Right cardiac atrium (tissue), 5 donors: ENCODE data around the gene CRABP2. TPM values are rescaled to one million over a fixed set of nuclear protein-coding genes. Genes with fewer than 3 reads are reported as not detected.

Experiments used
- ATAC-seq, 2 donors: fragments of 200-7000 bp; cut with Tn5 transposase; one replicate each; pipeline versions ENCODE4 v1.8.0 to v1.9.1; 2020; ENCODE audit warnings: moderate library complexity in 2 of 2, mild to moderate bottlenecking in 1 of 2
- DNase-seq, 3 donors: peaks; one replicate each; pipeline ENCODE4 v3.0.0-alpha.2; 2020
- H3K27ac ChIP-seq: one replicate; pipeline ENCODE4 v1.5.1; 2013; ENCODE audit warnings: mild to moderate bottlenecking, low read length, control low read depth, moderate library complexity
- H3K27me3 ChIP-seq: one replicate; pipeline ENCODE4 v1.6.1; 2013; ENCODE audit not compliant: control insufficient read depth, insufficient read depth
- H3K4me1 ChIP-seq: one replicate; pipeline ENCODE4 v1.6.1; 2013; ENCODE audit warnings: low read length; ENCODE audit not compliant: control insufficient read depth, insufficient read depth
- H3K4me3 ChIP-seq: one replicate; pipeline ENCODE4 v1.5.1; 2013; ENCODE audit warnings: low read length, control low read depth
- H3K9me3 ChIP-seq: one replicate; pipeline ENCODE4 v1.6.1; 2013; ENCODE audit warnings: low read length; ENCODE audit not compliant: control insufficient read depth
- WGBS: extraction: QIAGEN DNeasy Blood & Tissue Kit; methylation state at CpG from one replicate; pipeline ENCODE4 v1.1.7; 2013; 5-methylcytosine and 5-hydroxymethylcytosine counted together
- intact Hi-C, 4 donors: fragments of 100-400 bp; cut with DNase I; formaldehyde crosslinking; loops; one replicate each; pipeline versions ENCODE4 v1.11.0 to v1.14.0; 2022 to 2023
- polyA plus RNA-seq: library from polyadenylated mRNA; stranded (reverse); fragments of 200-250 nt; gene quantifications from one replicate; pipeline ENCODE4 v1.2.3, GENCODE V29; 2013
- total RNA-seq, 4 donors: library from RNA; stranded (reverse); fragmentation: NEBNext Ultra II Directional; extraction: Animal tissue kit (Norgen Biotek cat#: 25700); gene quantifications; one replicate each; pipeline ENCODE4 v1.2.1, GENCODE V29; 2021
- donor health status: healthy with polysubstance abuse.
- donor health status: DM: no; HTN: yes; CAD: no.
- donor health status: DM: no; HTN: no; CAD: no.
- donor health status: DM: no; HTN: yes; CAD: no; lungs with severe emphysema.
- donor health status: DM: yes; HTN: yes; CAD: no.

The CRABP2 gene
- total and polyA plus RNA-seq, 5 donors: 0.71 to 1.6 (median 0.76) TPM

GRCh38 chr1:156696755-156697154 is 8.6 kb downstream of the CRABP2 start:
- Histone ChIP-seq H3K4me3 (no peak overlapping the region), H3K27me3 (no peaks in the 10 kb centered on the region), H3K9me3 (no peaks in the 10 kb centered on the region), H3K27ac (no peak overlapping the region), H3K4me1 (no peaks in the 10 kb centered on the region)
- intact Hi-C loops: loop anchor here in 2 of 4 donors (10.0 kb wide), 2 partner anchors 158 to 188 kb away; partner anchors contain the start of gene INSRR (in 1 of the 2)
- ATAC-seq: no peak
- DNase-seq: peak in 1 of 3 donors; percentile 8
- WGBS: 94% methylated on average over 8 of the region's 8 CpGs

GRCh38 chr1:156694690-156694962 is 10.8 kb downstream of the CRABP2 start:
- H3K4me3 ChIP-seq: no peak overlapping the region
- no peaks in the 10 kb centered on the region for H3K4me1 ChIP-seq
- H3K27ac ChIP-seq: no peak overlapping the region
- no peaks in the 10 kb centered on the region for H3K27me3 ChIP-seq
- DNase-seq: no peak
- 94% methylated on average over 5 of the region's 5 CpGs for WGBS
- no peaks in the 10 kb centered on the region for H3K9me3 ChIP-seq
- no peak for ATAC-seq
- intact Hi-C loops: loop anchor here in 2 of 4 donors (10.0 kb wide), 2 partner anchors 160 to 190 kb away; partner anchors contain the start of gene INSRR (in 1 of the 2)

DNA sequence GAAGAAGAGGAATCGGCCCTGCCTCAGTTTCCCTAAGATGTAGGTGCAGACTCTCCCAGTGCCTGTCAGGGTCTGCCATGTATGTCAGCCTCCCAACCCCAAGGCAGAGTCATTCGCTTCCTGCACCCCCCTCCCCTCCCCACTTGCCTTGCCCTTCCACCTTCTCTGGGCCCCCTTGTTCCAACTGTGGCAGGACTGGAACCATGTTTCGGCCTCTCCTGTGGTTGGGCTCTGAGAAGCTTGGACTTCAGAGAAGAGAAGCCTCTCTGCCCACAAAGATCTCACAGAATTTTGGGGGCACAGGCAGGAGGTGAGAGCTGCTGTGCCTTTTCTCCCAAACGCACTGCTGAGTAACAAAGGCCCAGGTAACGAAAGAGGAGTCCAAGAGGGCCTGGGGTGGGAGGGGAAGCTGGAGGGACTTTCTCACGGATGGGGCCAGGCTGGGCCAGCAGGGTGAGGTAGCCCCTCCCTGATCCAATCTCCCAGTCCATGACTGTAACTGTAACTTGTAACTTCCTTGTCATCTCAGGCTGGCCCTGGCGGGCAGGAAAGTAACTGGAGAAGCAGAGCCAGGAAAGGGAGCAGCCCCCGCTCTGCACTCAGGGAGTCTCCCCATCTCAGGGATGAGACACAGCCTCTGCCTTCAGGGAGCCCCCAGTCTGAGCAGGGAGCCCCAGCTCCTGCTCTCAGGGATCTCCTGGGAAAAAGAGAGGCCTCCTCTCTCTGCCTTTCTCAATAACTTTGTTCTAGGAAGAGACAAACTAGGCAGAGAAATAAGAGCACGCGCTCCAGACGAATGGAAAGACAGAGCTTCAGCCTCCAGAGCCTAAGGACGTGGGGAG is 11.3 kb downstream of the CRABP2 start:
- 75% methylated on average over 12 of the region's 12 CpGs for WGBS
- DNase-seq (peak in 1 of 3 donors; percentile 12), ATAC-seq (no peak)
- no peaks in the 10 kb centered on the region for H3K27me3 ChIP-seq
- H3K27ac ChIP-seq: no peak overlapping the region
- intact Hi-C loops: loop anchor here in 2 of 4 donors (10.0 kb wide), 2 partner anchors 161 to 191 kb away; partner anchors contain the start of gene INSRR (in 1 of the 2)
- H3K9me3 ChIP-seq: no peaks in the 10 kb centered on the region
- no peak overlapping the region for H3K4me3 ChIP-seq
- H3K4me1 ChIP-seq: no peaks in the 10 kb centered on the region

DNA sequence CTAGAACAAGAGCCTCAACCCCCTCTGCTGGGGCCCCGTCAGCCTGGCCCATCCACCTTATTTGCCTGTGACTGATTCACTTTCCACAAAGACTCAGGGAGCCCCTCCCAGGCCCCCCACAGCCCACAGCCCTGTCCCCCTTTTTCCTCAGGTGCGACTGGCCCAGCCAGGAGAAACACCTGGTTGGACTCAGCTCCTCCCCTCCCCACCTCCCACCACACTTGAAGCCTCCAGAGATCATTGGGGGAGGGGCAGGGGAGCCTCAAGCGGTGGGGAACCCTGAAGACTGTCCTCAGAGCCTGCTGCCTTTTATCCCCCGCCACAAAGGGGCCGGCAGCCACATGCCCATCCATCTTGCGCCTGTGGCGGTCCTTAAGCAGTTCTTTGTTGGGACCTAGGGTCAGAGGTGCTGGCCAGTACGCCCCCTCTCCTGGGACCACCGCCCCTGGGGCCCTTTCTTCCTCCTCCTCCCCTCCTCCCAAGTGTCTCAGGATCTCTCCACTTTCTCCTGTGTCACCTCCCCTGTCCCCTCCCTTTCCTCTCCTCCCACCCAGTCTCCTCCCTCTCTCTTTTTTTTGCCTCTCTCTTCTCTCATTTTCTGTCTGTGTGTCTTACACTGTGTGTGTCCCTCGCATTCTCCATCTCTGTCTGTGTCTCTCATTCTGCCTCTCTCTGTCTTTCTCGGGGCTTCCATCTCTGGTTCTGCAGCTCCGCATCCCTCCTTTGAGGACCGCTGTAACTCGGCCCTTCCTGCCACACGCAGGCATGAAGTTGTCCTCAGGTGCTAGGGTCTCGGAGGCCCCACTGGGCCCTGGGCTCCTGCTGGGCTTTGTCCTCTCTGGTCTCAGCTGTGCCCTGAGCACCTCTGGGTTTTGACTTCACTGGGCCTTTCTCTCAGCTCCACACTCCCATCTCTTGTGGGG is 12.2 kb downstream of the CRABP2 start:
- WGBS: 49% methylated on average over 16 of the region's 16 CpGs

DNA sequence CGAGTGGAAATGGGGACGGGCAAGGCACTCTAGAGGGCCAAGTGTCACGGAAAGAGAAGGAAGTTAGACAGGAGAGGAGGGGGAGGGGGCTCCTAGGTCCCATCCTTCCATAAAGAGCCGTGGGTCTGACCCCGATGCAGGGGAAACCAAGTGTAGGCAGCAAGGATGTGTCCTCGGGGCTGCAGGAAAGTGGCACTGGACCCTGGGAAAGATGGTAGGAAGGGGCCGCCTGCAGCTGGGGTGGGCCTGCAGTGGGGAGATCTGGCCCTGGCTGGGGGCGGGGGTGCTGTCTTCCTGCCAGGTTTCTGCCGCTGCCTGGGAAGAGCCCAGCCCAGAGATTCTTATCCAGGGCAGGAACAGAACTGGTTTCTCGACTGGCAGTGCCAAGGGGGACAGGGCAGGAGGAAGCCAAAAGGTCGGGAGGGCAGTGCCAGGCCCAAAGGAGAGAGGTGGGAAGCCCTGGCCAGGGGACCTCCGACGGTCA is 12.9 kb downstream of the CRABP2 start:
- H3K27me3 ChIP-seq: no peaks in the 10 kb centered on the region
- no peak for ATAC-seq
- H3K4me1 ChIP-seq: no peaks in the 10 kb centered on the region
- H3K9me3 ChIP-seq: no peaks in the 10 kb centered on the region
- intact Hi-C loops: loop anchor here in 2 of 4 donors (10.0 kb wide), 2 partner anchors 162 to 192 kb away; partner anchors contain the start of gene INSRR (in 1 of the 2)
- 18% methylated on average over 13 of the region's 13 CpGs for WGBS
- no peak overlapping the region for H3K4me3 ChIP-seq
- no peak overlapping the region for H3K27ac ChIP-seq
- peak in 1 of 3 donors; percentile 32 for DNase-seq

More for the DNA sequence above, 12.2 kb downstream of the CRABP2 start:
- ATAC-seq (no peak), DNase-seq (peak in 1 of 3 donors; percentile 46)
- H3K4me3 ChIP-seq: no peak overlapping the region
- H3K27ac ChIP-seq: no peak overlapping the region
- H3K9me3 ChIP-seq: no peaks in the 10 kb centered on the region
- no peaks in the 10 kb centered on the region for H3K27me3 ChIP-seq
- H3K4me1 ChIP-seq: no peaks in the 10 kb centered on the region
- intact Hi-C loops: loop anchor here in 2 of 4 donors (10.0 kb wide), 2 partner anchors 162 to 192 kb away; partner anchors contain the start of gene INSRR (in 1 of the 2)

DNA sequence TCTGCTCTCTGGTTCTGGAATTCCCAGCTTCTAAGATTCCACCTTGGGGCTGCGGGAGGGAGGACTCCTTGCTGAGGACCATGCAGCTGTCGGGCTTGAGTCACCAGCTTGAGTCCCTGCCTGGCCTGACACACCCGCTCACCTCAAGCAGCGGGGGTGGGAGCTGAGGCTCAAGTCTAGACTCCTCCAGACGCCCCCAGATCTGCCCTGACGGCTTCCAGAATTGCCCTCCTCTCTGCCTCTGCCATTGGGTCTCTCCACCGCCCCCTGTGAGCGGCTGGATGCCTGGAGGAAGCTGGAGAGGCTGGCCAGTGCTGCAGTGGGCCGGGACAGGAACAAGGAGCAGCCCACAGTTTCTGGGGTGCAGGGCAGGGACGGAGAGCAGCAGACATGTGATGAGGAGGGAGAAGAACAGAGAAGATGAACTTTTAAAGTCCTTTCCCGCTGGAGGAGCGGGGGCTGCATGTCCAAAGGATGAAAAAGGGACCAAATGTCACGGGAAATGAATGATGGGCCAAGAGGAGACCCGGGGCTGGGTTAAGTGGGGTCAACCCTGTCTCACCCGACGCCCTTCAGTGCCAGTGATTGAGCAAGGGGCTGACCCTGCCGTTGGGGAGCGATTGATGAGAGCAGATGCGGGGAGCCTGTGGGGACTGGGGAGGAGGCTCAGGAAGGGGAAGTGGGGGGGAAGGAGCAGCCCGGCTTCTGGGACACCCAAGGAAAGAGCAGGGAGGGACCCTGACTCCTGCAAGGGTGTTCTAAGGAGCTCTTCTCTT is 13.5 kb downstream of the CRABP2 start:
- intact Hi-C loops: loop anchor here in 2 of 4 donors (2.0 to 10.0 kb wide), 3 partner anchors 35 to 193 kb away; partner anchors contain the start of gene INSRR (in 1 of the 2)

GRCh38 chr1:156691191-156691590 is 14.2 kb downstream of the CRABP2 start:
- Histone ChIP-seq H3K4me1 (no peaks in the 10 kb centered on the region), H3K9me3 (no peaks in the 10 kb centered on the region), H3K27ac (no peak overlapping the region), H3K27me3 (no peaks in the 10 kb centered on the region), H3K4me3 (no peak overlapping the region)
- no peak for ATAC-seq
- DNase-seq: peak in 1 of 3 donors; percentile 49
- WGBS: 77% methylated on average over 10 of the region's 10 CpGs
- intact Hi-C loops: loop anchor here in 2 of 4 donors (2.0 to 10.0 kb wide), 3 partner anchors 36 to 194 kb away; partner anchors contain the start of gene INSRR (in 1 of the 2)

More for the DNA sequence above, 13.5 kb downstream of the CRABP2 start:
- ATAC-seq: no peak
- peak in 1 of 3 donors; percentile 43 for DNase-seq
- Histone ChIP-seq H3K27ac (no peak overlapping the region), H3K9me3 (no peaks in the 10 kb centered on the region), H3K27me3 (no peaks in the 10 kb centered on the region), H3K4me3 (no peak overlapping the region), H3K4me1 (no peaks in the 10 kb centered on the region)
- WGBS: 43% methylated on average over 20 of the region's 20 CpGs

GRCh38 chr1:156690675-156691036 is 14.7 kb downstream of the CRABP2 start:
- no peaks in the 10 kb centered on the region for H3K27me3 ChIP-seq
- H3K27ac ChIP-seq: no peak overlapping the region
- 57% methylated on average over 8 of the region's 8 CpGs for WGBS
- no peaks in the 10 kb centered on the region for H3K4me1 ChIP-seq
- ATAC-seq (no peak), DNase-seq (peak in 1 of 3 donors; percentile 25)
- intact Hi-C loops: loop anchor here in 2 of 4 donors (2.0 to 10.0 kb wide), 3 partner anchors 36 to 194 kb away; partner anchors contain the start of gene INSRR (in 1 of the 2)
- no peaks in the 10 kb centered on the region for H3K9me3 ChIP-seq
- H3K4me3 ChIP-seq: no peak overlapping the region

DNA sequence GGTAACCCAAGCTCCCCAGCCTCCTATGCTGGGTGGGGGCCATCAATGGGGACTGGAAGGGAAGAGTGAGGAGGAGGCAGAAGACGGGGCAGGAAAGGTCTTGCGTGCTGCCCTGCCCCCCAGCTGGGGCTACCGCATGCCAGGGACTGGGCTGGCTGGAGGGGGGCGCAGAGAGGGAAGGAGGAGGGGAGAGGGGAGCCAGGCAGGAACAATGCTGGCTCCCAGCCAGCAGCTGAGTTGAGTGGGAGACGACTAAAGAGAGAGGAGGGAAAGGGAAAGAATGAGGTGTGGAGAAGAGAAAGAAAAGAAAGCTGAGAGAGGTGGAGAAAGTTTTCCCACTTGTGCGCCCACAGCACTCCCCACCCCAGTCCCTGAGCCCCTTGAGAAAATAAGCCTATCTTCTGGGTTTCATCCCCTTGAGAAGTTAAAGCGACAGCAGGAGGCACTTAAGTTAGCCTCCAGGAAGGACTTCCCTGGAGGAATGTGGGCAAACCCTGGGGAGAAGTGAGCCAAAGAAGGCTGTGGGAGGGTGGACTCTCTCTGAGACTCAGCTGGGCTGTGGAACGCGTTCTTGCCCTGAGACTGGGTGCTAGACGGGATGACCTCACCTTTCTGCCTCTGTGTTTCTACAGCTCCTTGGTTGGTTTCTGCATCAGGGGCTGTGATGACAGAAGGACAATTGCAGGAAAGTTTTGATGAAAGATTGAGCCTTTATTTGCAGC is 15.3 kb downstream of the CRABP2 start:
- ATAC-seq: peak in 1 of 2 donors; percentile 8
- H3K27me3 ChIP-seq: no peaks in the 10 kb centered on the region

More for the DNA sequence above, 15.3 kb downstream of the CRABP2 start:
- peak in 1 of 3 donors; percentile 66 for DNase-seq
- H3K4me3 ChIP-seq: no peak overlapping the region
- intact Hi-C loops: loop anchor here (2.0 to 10.0 kb wide), 6 partner anchors 32 to 195 kb away; partner anchors contain the start of genes INSRR (in 1 of the 4), ISG20L2 (in 1 of the 4) and METTL25B (in 1 of the 4)
- H3K27ac ChIP-seq: no peak overlapping the region
- WGBS: 23% methylated on average over 10 of the region's 10 CpGs
- H3K4me1 ChIP-seq: no peaks in the 10 kb centered on the region
- H3K9me3 ChIP-seq: no peaks in the 10 kb centered on the region
